ENCODE measurements around the gene SPRR2B. TPM values are rescaled to one million over a fixed set of nuclear protein-coding genes. Genes with fewer than 3 reads are reported as not detected.

SPRR2B gene
- total RNA-seq, result not detected

GRCh38 chr1:153071511-153071910, at the start of gene SPRR2B:
SPRR2B (minus strand) TSS chr1:153071611; CDS start chr1:153070839, 772 bp downstream.

DNA sequence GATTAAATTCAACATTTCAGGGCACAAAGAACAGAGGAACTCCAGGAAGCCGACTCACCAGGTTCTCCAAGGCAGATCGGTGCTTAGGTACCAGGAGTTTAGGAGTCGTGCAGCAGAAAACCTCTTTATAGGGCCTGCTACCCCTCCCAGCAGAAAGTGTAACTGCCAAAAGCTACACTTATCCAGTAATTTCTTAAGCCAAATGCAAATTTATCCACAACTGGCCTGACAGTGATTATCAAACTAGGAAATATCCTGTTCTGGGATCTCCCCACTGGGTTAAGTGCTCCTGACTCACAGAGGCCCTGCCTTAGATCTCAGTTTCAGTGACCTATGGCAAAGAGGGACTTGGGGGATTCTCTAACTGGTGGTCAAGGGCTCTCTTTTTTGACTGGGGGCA, 42.0 kb upstream of the SPRR2B start, which contains the start of gene SPRR2F:
SPRR2F (minus strand) TSS at position 101 of the 400 bp plus-strand sequence. CDS start 783 bp downstream, outside the sequence.

GRCh38 chr1:153094426-153094825, 23.0 kb upstream of the SPRR2B start, which contains the start of gene SPRR2E:
SPRR2E (minus strand) TSS chr1:153094526; CDS start chr1:153093751, 775 bp downstream.

DNA sequence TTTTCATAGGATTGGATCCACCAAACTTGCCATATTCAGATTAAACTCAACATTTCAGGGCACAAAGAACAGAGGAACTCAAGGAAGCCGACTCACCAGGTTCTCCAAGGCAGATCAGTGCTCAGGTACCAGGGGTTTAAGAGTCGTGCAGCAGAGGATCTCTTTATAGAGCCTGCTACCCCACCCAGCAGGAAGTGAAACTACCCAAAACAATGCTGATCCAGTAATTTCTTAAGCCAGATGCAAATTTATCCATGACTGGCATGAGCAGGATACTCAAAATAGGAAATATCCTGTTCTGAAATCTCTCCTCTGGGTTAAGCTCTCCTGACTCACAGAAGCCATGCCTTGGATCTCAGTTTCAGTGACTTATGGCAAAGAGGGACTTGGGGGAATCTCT, 14.0 kb downstream of the SPRR2B start, which contains the start of gene SPRR2A:
SPRR2A (minus strand) TSS at position 138 of the 400 bp plus-strand sequence. CDS start 777 bp downstream, outside the sequence.

GRCh38 chr1:153040950-153041631, 30.3 kb downstream of the SPRR2B start, which contains the start of gene SPRR2D:
SPRR2D (minus strand) TSS chr1:153041120; CDS start chr1:153040346, 774 bp downstream.

GRCh38 chr1:153030895-153031294, 40.5 kb downstream of the SPRR2B start, which contains the start of gene SPRR1B:
SPRR1B (plus strand) TSS chr1:153031203; CDS start chr1:153032346, 1,143 bp downstream.

Other genes starting within 250 kb of the SPRR2B start
- not detected for gene LCE1A, start 244.1 kb downstream of the SPRR2B start, total RNA-seq
- not detected for gene LCE6A, start 228.8 kb downstream of the SPRR2B start, total RNA-seq
- not detected for gene LCE7A, start 211.6 kb downstream of the SPRR2B start, total RNA-seq
- gene SMCP, start 193.3 kb downstream of the SPRR2B start, total RNA-seq, result not detected
- not detected for gene IVL, start 163.1 kb downstream of the SPRR2B start, total RNA-seq
- not detected for gene SPRR5, start 124.4 kb downstream of the SPRR2B start, total RNA-seq
- gene SPRR4, start 101.0 kb downstream of the SPRR2B start, total RNA-seq, result not detected
- gene SPRR1A, start 87.5 kb downstream of the SPRR2B start, total RNA-seq, result not detected
- not detected for gene SPRR3, start 69.9 kb downstream of the SPRR2B start, total RNA-seq
- gene SPRR1B, start 40.4 kb downstream of the SPRR2B start, total RNA-seq, result not detected
- gene SPRR2D, start 30.5 kb downstream of the SPRR2B start, total RNA-seq, result not detected
- not detected for gene SPRR2A, start 14.1 kb downstream of the SPRR2B start, total RNA-seq
- not detected for gene SPRR2E, start 22.9 kb upstream of the SPRR2B start, total RNA-seq
- not detected for gene SPRR2F, start 41.9 kb upstream of the SPRR2B start, total RNA-seq
- not detected for gene SPRR2G, start 79.3 kb upstream of the SPRR2B start, total RNA-seq
- gene LELP1, start 131.8 kb upstream of the SPRR2B start, total RNA-seq, result not detected
- not detected for gene PRR9, start 146.0 kb upstream of the SPRR2B start, total RNA-seq
- gene LORICRIN, start 188.1 kb upstream of the SPRR2B start, total RNA-seq, result not detected
- not detected for gene PGLYRP3, start 241.3 kb upstream of the SPRR2B start, total RNA-seq